ENCODE measurements around the gene MAP4K4.

MAP4K4 gene

GRCh38 chr2:101725038-101725437 lies 27.5 kb downstream of the MAP4K4 start:
- DNase-seq (ENCODE audit: extremely low read depth, insufficient read length): no peak
- Histone ChIP-seq H3K36me3 (ENCODE audit: control insufficient read depth, insufficient read depth, low read length) (no peaks in the 10 kb centered on the region), H3K4me3 (replicated peaks; ENCODE audit: low read depth, low read length) (no peak overlapping the region), H3K27me3 (replicated peaks; ENCODE audit: control insufficient read depth, insufficient read depth, low read length) (no peaks in the 10 kb centered on the region)
- TF ChIP-seq CTCF (IDR thresholded peaks at IDR 0.05; ENCODE audit: insufficient read depth, low read length, poor library complexity, severe bottlenecking): no peak

- DNase-seq (ENCODE audit: extremely low read depth, insufficient read length): no peak
- H3K4me3 ChIP-seq (replicated peaks; ENCODE audit: low read depth, low read length): no peak overlapping the region
- no peaks in the 10 kb centered on the region for H3K36me3 ChIP-seq (ENCODE audit: control insufficient read depth, insufficient read depth, low read length)
- H3K27me3 ChIP-seq (replicated peaks; ENCODE audit: control insufficient read depth, insufficient read depth, low read length): no peaks in the 10 kb centered on the region
- TF ChIP-seq CTCF (IDR thresholded peaks at IDR 0.05; ENCODE audit: insufficient read depth, low read length, poor library complexity, severe bottlenecking): peak; percentile 68
Measured at GRCh38 chr2:101725515-101726192, 28.1 kb downstream of the MAP4K4 start.

GRCh38 chr2:101728865-101729264 lies 31.4 kb downstream of the MAP4K4 start:
- DNase-seq (ENCODE audit: extremely low read depth, insufficient read length): no peak
- no peaks in the 10 kb centered on the region for H3K27me3 ChIP-seq (replicated peaks; ENCODE audit: control insufficient read depth, insufficient read depth, low read length)
- TF ChIP-seq CTCF (IDR thresholded peaks at IDR 0.05; ENCODE audit: insufficient read depth, low read length, poor library complexity, severe bottlenecking): no peak
- no peaks in the 10 kb centered on the region for H3K36me3 ChIP-seq (ENCODE audit: control insufficient read depth, insufficient read depth, low read length)
- H3K4me3 ChIP-seq (replicated peaks; ENCODE audit: low read depth, low read length): no peak overlapping the region

GRCh38 chr2:101729521-101730190 lies 32.1 kb downstream of the MAP4K4 start:
- H3K36me3 ChIP-seq (ENCODE audit: control insufficient read depth, insufficient read depth, low read length): no peaks in the 10 kb centered on the region
- no peak for TF ChIP-seq CTCF (IDR thresholded peaks at IDR 0.05; ENCODE audit: insufficient read depth, low read length, poor library complexity, severe bottlenecking)
- no peaks in the 10 kb centered on the region for H3K27me3 ChIP-seq (replicated peaks; ENCODE audit: control insufficient read depth, insufficient read depth, low read length)
- DNase-seq (ENCODE audit: extremely low read depth, insufficient read length): no peak
- no peak overlapping the region for H3K4me3 ChIP-seq (replicated peaks; ENCODE audit: low read depth, low read length)

GRCh38 chr2:101731221-101732054 lies 33.9 kb downstream of the MAP4K4 start:
- no peak for TF ChIP-seq CTCF (IDR thresholded peaks at IDR 0.05; ENCODE audit: insufficient read depth, low read length, poor library complexity, severe bottlenecking)
- Histone ChIP-seq H3K27me3 (replicated peaks; ENCODE audit: control insufficient read depth, insufficient read depth, low read length) (no peaks in the 10 kb centered on the region), H3K36me3 (ENCODE audit: control insufficient read depth, insufficient read depth, low read length) (no peaks in the 10 kb centered on the region), H3K4me3 (replicated peaks; ENCODE audit: low read depth, low read length) (no peak overlapping the region)
- no peak for DNase-seq (ENCODE audit: extremely low read depth, insufficient read length)
